Measurements from ENCODE around the gene C5orf24.

Gene C5orf24

GRCh38 chr5:134873494-134873893 is 27.7 kb downstream of the C5orf24 start:
- peak overlapping the region; percentile 77 for H3K4me3 ChIP-seq (ENCODE audit: low read depth, low read length)
- DNase-seq (ENCODE audit: low read depth): peak; percentile 12
- TF ChIP-seq POLR2A (IDR thresholded peaks at IDR 0.05; ENCODE audit: extremely low read depth, insufficient read length) (no peak), CTCF (IDR thresholded peaks at IDR 0.05; ENCODE audit: low read depth, low read length) (no peak), MYC (IDR thresholded peaks at IDR 0.05; ENCODE audit: low read depth, low read length) (no peak)
- TF ChIP-seq, protein P1, sequence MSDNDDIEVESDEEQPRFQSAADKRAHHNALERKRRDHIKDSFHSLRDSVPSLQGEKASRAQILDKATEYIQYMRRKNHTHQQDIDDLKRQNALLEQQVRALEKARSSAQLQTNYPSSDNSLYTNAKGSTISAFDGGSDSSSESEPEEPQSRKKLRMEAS (IDR thresholded peaks at IDR 0.05; ENCODE audit: low read depth, low read length): no peak

DNA sequence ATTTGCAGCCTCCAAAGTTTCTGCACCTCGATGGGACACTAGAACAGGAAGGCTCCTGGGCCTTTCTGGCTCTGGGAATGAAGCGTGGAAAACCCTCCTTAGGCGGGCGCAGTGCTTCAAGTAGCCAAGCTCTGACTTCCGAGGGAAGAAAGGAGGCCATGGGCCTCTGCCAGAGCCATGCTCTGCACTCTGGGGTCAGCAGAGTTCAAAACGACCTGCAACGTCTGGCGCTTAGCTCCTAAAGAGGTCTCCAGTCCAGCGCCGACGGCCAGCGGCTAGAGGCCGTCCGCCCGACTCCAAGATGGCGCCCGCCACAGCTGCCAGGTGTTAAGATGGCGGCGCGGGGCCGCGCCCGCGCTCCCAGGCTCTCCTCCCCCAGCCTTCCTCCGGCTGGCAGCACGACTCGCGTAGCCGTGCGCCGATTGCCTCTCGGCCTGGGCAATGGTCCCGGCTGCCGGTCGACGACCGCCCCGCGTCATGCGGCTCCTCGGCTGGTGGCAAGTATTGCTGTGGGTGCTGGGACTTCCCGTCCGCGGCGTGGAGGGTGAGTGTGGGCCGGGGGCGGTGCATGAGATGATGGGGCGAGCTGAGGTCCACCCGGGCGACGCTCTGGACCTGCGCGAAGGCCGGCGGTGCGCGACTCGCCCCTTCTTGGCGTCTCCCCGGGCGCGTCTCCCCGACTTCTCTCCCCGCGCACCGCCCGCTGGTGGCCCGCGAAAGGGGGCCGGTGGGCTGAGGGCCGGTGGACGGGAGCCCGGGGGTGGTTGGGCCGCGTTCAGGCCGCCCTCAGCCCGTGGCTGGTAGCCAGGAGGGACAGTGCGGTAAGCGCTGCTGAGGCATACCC is 28.4 kb downstream of the C5orf24 start, which contains the start of gene TXNDC15:
Gene TXNDC15, plus strand, starts transcription at position 385 of the 844 bp plus-strand sequence. Its CDS starts 57 bp downstream, at position 442.
- peak; percentile 91 for DNase-seq (ENCODE audit: low read depth)
- TF ChIP-seq MYC (IDR thresholded peaks at IDR 0.05; ENCODE audit: low read depth, low read length) (peak; percentile 73), POLR2A (IDR thresholded peaks at IDR 0.05; ENCODE audit: extremely low read depth, insufficient read length) (peak; percentile 64), CTCF (IDR thresholded peaks at IDR 0.05; ENCODE audit: low read depth, low read length) (no peak)
- TF ChIP-seq, protein P1 (IDR thresholded peaks at IDR 0.05; ENCODE audit: low read depth, low read length): peak; percentile 63
- peak within 1 kb of the TSS; percentile 77 for H3K4me3 ChIP-seq (ENCODE audit: low read depth, low read length)

- H3K4me3 ChIP-seq (ENCODE audit: low read depth, low read length): peak overlapping the region; percentile 77
- peak; percentile 51 for DNase-seq (ENCODE audit: low read depth)
- TF ChIP-seq, protein P1 (IDR thresholded peaks at IDR 0.05; ENCODE audit: low read depth, low read length): no peak
- TF ChIP-seq MYC (IDR thresholded peaks at IDR 0.05; ENCODE audit: low read depth, low read length): no peak
- TF ChIP-seq POLR2A (IDR thresholded peaks at IDR 0.05; ENCODE audit: extremely low read depth, insufficient read length): no peak
Measured at GRCh38 chr5:134874831-134875655, 29.3 kb downstream of the C5orf24 start.

DNA sequence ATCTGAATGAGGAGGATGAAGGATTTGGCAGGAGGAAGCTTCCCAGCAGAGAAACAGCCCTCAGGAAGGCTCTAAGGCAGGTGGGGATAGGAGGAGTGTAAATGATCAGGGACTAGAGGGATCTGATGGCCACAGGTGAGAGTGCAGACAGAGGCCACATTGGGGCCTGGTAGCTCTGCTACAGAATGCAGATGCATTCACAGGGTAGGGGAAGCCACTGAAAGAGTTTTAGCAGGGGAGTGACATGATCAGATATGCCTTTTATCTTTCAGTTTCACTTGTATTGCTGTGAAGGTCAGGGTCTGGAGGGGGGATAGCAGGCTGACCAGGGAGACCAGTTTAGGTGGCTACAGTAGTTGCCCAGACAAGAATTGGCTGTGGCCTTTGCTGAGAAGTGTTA is 31.4 kb downstream of the C5orf24 start:
- no peak for DNase-seq (ENCODE audit: low read depth)
- no peak overlapping the region for H3K4me3 ChIP-seq (ENCODE audit: low read depth, low read length)

GRCh38 chr5:134878403-134878802 is 32.6 kb downstream of the C5orf24 start:
- TF ChIP-seq, protein P1 (IDR thresholded peaks at IDR 0.05; ENCODE audit: low read depth, low read length): no peak
- TF ChIP-seq POLR2A (IDR thresholded peaks at IDR 0.05; ENCODE audit: extremely low read depth, insufficient read length): no peak
- TF ChIP-seq CTCF (IDR thresholded peaks at IDR 0.05; ENCODE audit: low read depth, low read length): no peak
- no peak for TF ChIP-seq MYC (IDR thresholded peaks at IDR 0.05; ENCODE audit: low read depth, low read length)
- DNase-seq (ENCODE audit: low read depth): no peak
- H3K4me3 ChIP-seq (ENCODE audit: low read depth, low read length): no peak overlapping the region

More for the DNA sequence above, 31.4 kb downstream of the C5orf24 start:
- TF ChIP-seq CTCF (IDR thresholded peaks at IDR 0.05; ENCODE audit: low read depth, low read length) (no peak), POLR2A (IDR thresholded peaks at IDR 0.05; ENCODE audit: extremely low read depth, insufficient read length) (no peak), MYC (IDR thresholded peaks at IDR 0.05; ENCODE audit: low read depth, low read length) (no peak)
- TF ChIP-seq, protein P1 (IDR thresholded peaks at IDR 0.05; ENCODE audit: low read depth, low read length): no peak

Measured in NB4 (cell line).